Tibial artery (tissue), 4 donors: ENCODE measurements around the gene VOPP1.
A peak's percentile ranks its signal among the peaks of the same experiment; 100 is the strongest.

ENCODE experiments used
- DNase-seq, 2 donors: peaks; one replicate each; pipeline ENCODE4 v3.0.0-alpha.2; 2019
- H3K27ac ChIP-seq, 2 donors: fragments of 200-600 bp; sonication (generic) in 1 of 2; 1 replicate in 1 of 2; 2 replicates in 1 of 2; pipeline ENCODE4 v1.5.1; 2018 to 2019; ENCODE audit warnings: mild to moderate bottlenecking in 1 of 2
- H3K27me3 ChIP-seq, 2 donors: fragments of 200-600 bp; sonication (generic) in 1 of 2; one replicate each; pipeline versions ENCODE4 v1.5.1 to v1.6.0; 2016 to 2019
- H3K36me3 ChIP-seq, 3 donors: fragments of 200-600 bp; sonication (generic) in 2 of 3; one replicate each; pipeline ENCODE4 v1.5.1; 2016 to 2019; ENCODE audit warnings: mild to moderate bottlenecking in 2 of 3
- H3K4me1 ChIP-seq, 4 donors: fragments of 200-600 bp; sonication (generic) in 2 of 4; 1 replicate in 3 of 4; 2 replicates in 1 of 4; pipeline ENCODE4 v1.5.1; 2016 to 2019
- H3K4me3 ChIP-seq, 2 donors: fragments of 200-600 bp; sonication (generic) in 1 of 2; 1 replicate in 1 of 2; 2 replicates in 1 of 2; pipeline ENCODE4 v1.5.1; 2018 to 2019; ENCODE audit warnings: mild to moderate bottlenecking in 2 of 2
- H3K9me3 ChIP-seq, 3 donors: fragments of 200-600 bp; sonication (generic) in 1 of 3; one replicate each; pipeline ENCODE4 v1.5.1; 2016 to 2019
- CTCF ChIP-seq, 2 experiments: fragments of 200-600 bp in 1 of 2; fragments of 450-650 bp in 1 of 2; IDR thresholded peaks; one replicate each; pipeline ENCODE4 v1.5.1; 2017 to 2019; ENCODE audit warnings: antibody characterized with exemption in 2 of 2, mild to moderate bottlenecking in 1 of 2, moderate library complexity in 1 of 2
- intact Hi-C: fragments of 100-400 bp; cut with DNase I; formaldehyde crosslinking; loops from one replicate; pipeline ENCODE4 v1.15.0; 2023; ENCODE audit warnings: low total_unique reads

The VOPP1 gene

DNA sequence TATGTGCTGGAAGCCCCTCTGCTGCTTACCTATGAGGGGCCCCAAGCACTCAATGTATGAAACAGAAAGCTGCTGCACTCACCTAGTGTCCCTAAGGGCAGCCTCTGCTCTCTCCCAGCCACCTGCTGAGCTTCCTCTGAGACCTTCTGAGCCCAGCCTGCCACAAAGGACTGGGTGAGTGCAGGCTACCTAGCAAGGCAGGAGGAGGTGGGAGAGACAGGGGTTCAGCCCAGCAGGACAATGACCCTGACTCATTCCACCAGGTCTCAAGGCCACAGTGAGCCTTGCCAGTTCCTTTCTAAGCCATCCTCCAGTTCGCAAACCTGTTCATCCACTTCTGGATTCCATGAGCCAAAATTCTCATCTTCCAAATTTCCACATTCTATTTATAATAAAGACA lies 16.3 kb downstream of the VOPP1 start:
- no peaks in the 10 kb centered on the region for H3K9me3 ChIP-seq
- H3K27me3 ChIP-seq = no peaks in the 10 kb centered on the region
- H3K27ac ChIP-seq = no peak overlapping the region
- H3K4me1 ChIP-seq = peaks cover 0 to 22% (median 15%) of the 10 kb centered on the region in 4 donors
- H3K4me3 ChIP-seq = no peak overlapping the region
- DNase-seq = no peak
- intact Hi-C loops = no loop called here
- TF ChIP-seq CTCF (IDR thresholded peaks at IDR 0.05) = no peak
- H3K36me3 ChIP-seq = no peaks in the 10 kb centered on the region

- no peak for TF ChIP-seq CTCF (IDR thresholded peaks at IDR 0.05)
- Histone ChIP-seq H3K27ac (no peak overlapping the region), H3K4me3 (no peak overlapping the region), H3K27me3 (no peaks in the 10 kb centered on the region), H3K9me3 (no peaks in the 10 kb centered on the region), H3K4me1 (peaks cover 0 to 22% (median 15%) of the 10 kb centered on the region in 4 donors), H3K36me3 (no peaks in the 10 kb centered on the region)
- no peak for DNase-seq
- intact Hi-C loops = loop anchor here (2.0 kb wide), 1 partner anchor 20 kb away; no protein-coding TSS in a partner anchor
Measured at GRCh38 chr7:55555160-55555559, 17.1 kb downstream of the VOPP1 start.

GRCh38 chr7:55554038-55554437 lies 18.3 kb downstream of the VOPP1 start:
- Histone ChIP-seq H3K27ac (no peak overlapping the region), H3K4me1 (peaks cover 0 to 22% (median 15%) of the 10 kb centered on the region in 4 donors), H3K4me3 (no peak overlapping the region), H3K9me3 (no peaks in the 10 kb centered on the region), H3K36me3 (no peaks in the 10 kb centered on the region), H3K27me3 (no peaks in the 10 kb centered on the region)
- intact Hi-C loops = loop anchor here (2.0 kb wide), 1 partner anchor 19 kb away; no protein-coding TSS in a partner anchor
- DNase-seq = no peak
- TF ChIP-seq CTCF (IDR thresholded peaks at IDR 0.05) = no peak

DNA sequence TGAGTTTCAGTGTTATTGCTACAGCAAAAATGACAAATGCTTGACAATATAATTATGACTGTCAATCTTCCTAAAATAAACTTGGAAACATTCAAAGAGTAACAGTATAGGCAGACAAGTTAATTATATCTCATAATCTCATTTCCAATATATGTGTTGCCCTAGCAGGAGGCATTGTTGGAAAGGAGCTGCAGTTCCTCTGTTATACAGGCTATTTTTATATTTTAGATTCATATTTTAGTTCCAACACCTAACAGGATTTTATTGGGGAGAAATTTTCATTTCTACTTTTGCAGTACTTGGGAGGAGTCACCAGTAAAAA lies 19.3 kb downstream of the VOPP1 start:
- intact Hi-C loops = no loop called here
- Histone ChIP-seq H3K36me3 (no peaks in the 10 kb centered on the region), H3K4me1 (peaks cover 0 to 22% (median 15%) of the 10 kb centered on the region in 4 donors), H3K9me3 (no peaks in the 10 kb centered on the region), H3K27ac (peak overlapping the region; percentile 43 to 53), H3K4me3 (peak overlapping the region in 1 of 2 donors; percentile 26), H3K27me3 (no peaks in the 10 kb centered on the region)
- no peak for DNase-seq
- no peak for TF ChIP-seq CTCF (IDR thresholded peaks at IDR 0.05)

DNA sequence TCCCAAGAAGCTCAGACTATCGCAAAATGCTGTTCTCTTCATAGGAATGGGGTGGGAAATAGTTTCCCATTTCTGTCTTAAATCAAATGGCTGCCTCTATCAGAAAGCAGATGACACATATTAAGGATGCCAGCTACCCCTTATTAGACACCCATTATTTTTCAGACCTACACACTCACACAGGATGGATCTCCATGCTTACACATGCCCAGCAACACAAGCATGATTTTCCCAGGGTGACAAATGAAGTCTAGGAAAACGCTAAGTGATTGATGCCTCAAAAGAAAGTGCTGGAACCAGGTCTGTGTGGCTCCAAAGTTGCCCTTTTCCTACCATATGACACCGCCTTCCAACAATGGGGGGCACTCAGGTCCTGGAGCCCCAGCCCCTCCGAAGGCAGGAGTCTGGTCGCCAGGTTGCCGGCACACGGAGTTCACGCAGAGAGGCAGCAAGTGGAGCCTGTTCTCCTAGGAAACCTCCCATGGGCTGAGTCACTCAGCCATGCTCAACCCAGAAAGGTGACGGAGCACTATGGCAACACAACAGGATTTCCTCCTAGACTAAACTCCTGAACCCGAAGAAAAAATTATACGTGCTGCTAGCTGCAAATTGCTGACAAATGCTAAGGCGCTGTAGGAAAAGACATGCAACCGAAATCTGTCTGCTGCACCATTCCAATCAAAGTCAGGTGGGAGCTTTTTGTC lies 19.8 kb downstream of the VOPP1 start:
- intact Hi-C loops = no loop called here
- no peaks in the 10 kb centered on the region for H3K27me3 ChIP-seq
- TF ChIP-seq CTCF (IDR thresholded peaks at IDR 0.05) = no peak
- peak in 1 of 2 donors; percentile 74 for DNase-seq
- H3K36me3 ChIP-seq = no peaks in the 10 kb centered on the region
- H3K4me1 ChIP-seq = peaks cover 0 to 22% (median 15%) of the 10 kb centered on the region in 4 donors
- H3K4me3 ChIP-seq = peak overlapping the region in 1 of 2 donors; percentile 26
- no peaks in the 10 kb centered on the region for H3K9me3 ChIP-seq
- peak overlapping the region; percentile 43 to 53 for H3K27ac ChIP-seq
